Measurements from ENCODE around the gene CPT1C.

The CPT1C gene

DNA sequence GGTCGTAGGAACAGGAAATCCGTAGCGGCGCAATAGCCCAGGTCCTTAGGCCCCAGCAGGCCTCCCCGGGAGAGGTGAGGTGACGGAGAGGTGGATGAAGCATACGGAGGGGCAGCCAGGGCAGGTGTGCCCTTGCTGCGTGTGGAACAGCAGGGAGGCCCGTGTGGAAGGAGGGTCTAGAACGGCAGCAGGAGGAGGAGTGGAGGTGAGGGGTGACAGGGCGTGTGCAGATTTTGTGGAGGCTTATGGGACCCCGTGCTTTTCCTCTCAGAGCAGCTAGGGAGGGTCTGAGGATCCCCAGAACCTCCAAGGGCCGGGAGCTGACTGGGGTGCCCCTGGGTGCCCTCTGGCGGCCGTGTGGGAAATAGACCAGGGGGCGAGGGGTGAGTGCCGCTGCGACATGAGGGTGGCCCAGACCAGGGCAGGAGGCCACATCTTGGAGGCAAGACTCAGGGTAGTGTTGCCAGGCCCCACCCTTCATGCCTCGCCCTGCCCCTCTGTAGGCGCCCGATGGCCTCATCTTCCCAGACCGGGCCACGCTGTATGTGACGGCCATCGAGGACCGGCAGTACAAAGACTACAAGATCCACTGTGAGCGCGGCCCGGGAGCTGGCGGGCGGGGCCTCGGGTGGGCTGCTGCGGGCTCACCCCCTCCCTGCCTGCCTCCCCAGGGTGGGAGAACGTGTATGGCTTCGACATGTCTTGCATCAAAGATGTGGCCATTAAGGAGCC, 6.5 kb upstream of the CPT1C start:
- DNase-seq, result no peak

DNA sequence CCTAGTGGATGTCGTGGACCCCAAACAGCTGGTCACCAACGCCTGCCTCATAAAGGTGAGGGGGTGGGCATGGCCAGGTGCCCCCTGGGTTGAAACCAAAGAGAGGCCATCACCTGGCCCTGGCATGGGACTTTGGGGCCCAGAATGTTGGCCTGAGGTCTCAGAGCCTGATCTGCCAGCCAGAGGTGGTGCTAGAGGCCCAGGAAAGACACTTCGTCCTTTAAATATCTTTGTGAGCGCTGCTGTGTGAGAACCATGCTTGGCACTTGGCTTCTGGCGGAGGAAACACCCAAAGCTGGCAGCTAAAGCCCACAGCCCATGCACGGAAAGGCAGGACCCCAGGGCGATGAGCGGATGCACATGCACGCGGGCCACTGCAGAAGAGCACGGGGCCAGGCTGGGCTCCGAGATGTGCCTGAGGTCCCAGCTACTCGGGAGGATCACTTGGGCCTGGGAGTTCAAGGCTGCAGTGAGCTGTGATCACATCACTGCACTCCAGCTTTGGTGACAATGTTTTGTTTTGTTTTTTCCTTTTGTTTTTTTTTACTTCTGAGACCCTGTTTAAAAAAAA, 5.8 kb upstream of the CPT1C start:
- DNase-seq, result no peak

GRCh38 chr19:49685845-49686332, 5.0 kb upstream of the CPT1C start:
- DNase-seq, result no peak

- DNase-seq, result no peak
Measured at GRCh38 chr19:49686503-49687088, 4.3 kb upstream of the CPT1C start.

DNA sequence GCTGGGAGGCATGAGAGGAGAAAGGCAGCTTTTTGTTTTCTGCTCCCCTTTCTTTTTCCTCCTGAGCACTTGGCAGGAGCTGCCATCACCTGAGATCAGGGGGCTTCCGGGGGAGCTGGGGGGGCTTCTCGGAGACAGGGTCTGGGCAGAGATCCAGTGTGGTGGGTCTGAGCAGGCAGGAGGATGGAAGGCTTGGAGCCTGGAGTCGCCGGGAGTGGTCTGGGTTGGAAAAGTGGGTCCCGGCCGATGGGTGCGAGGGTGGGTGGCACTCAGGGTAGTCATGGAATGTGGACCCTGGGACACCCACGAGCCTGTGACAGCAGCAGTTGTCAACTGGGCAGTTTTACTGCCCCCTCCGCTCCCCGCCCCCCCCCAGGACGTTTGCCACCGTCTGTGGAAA, 3.8 kb upstream of the CPT1C start:
- DNase-seq, result no peak

- no peak for DNase-seq
Measured at GRCh38 chr19:49687566-49688316, 3.2 kb upstream of the CPT1C start.

- no peak for DNase-seq
Measured at GRCh38 chr19:49688531-49689132, 2.3 kb upstream of the CPT1C start.

DNA sequence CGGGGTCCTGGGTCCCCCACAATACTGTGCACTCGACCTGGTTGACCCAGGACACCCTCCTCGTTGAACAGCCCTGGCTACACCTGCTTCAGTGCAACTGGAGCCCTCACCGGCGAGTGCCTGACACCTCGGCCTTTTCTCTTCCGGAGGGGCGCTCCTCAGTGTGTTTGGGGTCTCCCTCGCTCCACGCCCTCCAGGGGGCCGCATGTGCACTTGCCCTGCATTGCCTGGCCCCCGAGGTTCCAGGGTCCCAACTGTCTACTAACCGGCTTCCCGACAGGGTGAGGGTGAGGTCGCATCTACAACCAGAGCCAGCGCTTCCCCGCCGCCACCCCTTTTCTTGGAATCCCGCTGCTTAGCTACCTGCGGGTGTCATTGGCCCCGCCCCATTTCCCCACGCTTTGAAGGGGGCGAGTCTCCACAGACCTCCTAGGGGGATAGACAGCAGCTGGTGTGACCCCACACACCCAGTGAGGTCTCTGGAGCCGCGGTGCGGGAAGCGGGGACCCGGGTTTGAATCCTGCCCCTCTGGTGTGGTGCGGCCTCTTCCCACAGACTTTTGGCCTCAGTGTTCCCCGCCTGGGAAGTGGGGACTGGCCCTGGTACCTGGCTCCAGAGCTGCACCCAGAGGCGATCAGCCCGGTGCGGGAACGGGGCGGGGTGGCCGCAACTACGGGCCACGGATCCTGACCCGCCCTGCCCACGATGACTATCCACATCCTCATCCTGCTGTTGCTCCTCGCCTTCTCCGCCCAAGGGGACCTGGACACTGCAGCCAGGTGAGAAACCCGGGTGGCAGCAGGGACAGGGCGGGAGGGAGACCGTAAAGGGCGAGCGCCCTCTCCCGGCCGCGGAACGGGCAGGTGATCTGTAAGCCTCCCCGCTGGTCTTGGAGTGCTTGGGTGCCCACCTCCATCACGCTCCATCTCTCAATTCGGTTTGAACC, 1.5 kb upstream of the CPT1C start, which contains the start of gene ADM5:
Gene ADM5 (plus strand): TSS at position 462 of the 946 bp plus-strand sequence. CDS start 244 bp downstream, at position 706.
- DNase-seq, result peak; percentile 78

DNA sequence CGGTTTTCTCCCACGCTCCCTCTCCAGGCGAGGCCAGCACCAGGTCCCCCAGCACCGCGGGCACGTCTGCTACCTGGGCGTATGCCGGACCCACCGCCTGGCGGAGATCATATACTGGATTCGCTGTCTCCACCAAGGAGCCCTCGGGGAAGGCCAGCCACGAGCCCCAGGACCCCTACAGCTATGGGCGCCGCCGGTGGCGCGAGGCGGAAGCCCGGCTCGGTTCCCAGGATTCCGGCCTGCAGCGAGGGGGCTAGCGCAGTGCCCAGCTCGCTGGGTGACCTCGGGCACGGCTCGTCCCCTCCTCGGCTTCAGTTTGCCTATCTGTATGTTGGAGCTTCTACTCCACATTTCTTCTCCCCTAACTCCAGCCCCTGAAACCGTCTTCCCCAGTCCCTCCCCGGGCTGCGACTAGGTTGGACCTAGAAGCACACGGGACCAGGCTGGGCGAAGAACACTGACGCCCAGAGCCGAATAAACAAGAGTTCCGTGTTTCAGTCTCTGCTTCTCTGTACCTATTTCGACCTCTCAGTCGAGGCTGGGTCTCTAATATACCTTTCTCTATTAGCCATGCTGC, 749 bp upstream of the CPT1C start:
- DNase-seq, result no peak

DNA sequence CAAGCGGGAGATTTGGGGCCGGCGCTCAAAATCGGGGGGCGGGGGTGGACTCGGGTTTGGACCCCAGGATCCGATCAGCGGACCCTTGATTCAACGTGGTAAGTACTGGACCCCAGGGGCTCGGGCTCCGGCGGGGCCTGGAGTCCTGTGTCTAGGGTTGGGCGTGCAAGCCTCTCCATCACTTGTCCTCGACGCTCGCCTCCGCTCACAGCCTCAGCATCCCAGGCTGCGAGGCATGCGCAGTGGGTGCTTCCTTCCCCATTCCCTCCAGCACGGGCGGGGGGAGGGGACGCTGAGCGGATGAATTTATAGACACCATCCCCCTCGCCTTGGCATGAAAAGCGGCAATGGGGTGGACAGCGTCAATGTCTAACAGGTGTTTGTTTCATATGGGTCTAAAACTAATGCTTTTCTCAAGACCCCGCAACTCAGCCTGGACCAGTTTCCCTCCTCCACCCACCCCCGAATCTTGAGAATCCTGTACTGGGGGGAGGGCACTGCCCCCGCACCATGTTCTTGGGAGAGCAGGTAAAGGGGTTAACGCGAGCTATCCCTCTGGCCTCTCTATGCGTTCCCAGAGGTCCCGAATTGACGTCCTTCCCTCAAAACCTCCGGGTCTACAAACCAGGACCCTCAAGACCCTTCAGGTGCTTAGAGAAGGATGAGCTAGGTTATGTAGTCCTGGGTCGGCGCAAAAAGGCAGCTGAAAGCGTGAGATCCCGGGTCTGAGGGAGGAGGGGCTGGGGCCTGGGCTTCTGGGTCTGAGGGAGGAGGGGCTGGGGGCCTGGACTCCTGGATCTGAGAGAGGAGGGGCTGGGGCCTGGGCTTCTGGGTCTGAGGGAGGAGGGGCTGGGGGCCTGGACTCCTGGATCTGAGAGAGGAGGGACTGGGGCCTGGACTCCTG, 579 bp downstream of the CPT1C start:
- DNase-seq, result peak; percentile 57

DNA sequence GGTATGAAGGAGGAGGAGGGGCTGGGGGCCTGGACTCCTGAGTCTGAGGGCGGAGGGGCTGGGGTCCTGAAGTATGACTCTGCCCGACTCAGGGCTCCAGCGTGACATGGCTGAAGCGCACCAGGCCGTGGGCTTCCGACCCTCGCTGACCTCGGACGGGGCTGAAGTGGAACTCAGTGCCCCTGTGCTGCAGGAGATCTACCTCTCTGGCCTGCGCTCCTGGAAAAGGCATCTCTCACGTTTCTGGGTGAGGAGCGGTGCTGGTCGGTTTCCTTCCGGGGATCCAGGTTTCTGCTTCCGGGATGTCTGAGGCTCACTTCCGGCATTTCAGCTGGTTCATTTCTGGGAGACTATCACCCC, 1.2 kb downstream of the CPT1C start:
- DNase-seq, result no peak

- no peak for DNase-seq
Measured at GRCh38 chr19:49696115-49696514, 5.2 kb downstream of the CPT1C start.

GRCh38 chr19:49696865-49697264, 5.9 kb downstream of the CPT1C start:
- DNase-seq, result no peak

DNA sequence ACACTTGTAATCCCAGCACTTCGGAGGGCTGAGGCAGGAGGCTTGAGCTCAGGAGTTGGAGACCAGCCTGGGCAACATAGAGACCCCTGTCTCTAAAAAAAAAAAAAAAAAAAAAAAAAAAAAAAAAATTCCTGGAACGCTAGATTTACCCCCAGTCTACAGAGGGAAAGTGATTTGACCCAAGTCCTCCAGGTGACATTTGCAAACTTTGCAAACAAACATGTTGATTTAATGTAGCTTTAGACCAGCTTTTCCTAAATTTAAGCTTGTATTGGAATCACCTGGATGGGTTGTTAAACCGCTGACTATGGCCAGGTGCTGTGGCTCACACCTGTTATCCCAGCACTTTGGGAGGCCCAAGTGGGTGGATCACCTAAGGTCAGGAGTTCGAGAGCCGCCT, 8.4 kb downstream of the CPT1C start:
- no peak for DNase-seq

GRCh38 chr19:49700563-49700962, 9.6 kb downstream of the CPT1C start:
- DNase-seq, result no peak

GRCh38 chr19:49701271-49701786, 10.4 kb downstream of the CPT1C start:
- no peak for DNase-seq

GRCh38 chr19:49704888-49705642, 14.1 kb downstream of the CPT1C start:
- DNase-seq, result no peak

DNA sequence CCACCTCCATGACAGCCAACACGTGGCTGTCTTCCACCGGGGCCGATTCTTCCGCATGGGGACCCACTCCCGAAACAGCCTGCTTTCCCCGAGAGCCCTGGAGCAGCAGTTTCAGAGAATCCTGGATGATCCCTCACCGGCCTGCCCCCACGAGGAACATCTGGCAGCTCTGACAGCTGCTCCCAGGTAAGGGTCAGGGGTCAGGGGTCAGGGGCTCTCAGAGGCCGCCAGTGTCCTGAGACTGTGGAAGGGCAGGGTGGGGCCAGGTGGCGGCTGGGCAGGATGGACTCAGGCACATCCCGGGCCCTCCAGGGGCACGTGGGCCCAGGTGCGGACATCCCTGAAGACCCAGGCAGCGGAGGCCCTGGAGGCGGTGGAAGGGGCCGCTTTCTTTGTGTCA, 15.0 kb downstream of the CPT1C start:
- DNase-seq, result no peak

- no peak for DNase-seq
Measured at GRCh38 chr19:49710372-49710951, 19.5 kb downstream of the CPT1C start.

Data from COR-L47 (cell line).